Activated CD8-positive, alpha-beta memory T cell treated with anti-CD3 and anti-CD28 coated beads for 4 hours (primary cell): ENCODE data around the gene OSBPL2.

Experiments used
- DNase-seq, 2 donors: peaks; one replicate each; pipeline ENCODE4 v3.0.0-alpha.2; 2020; ENCODE audit warnings: low read depth in 2 of 2

OSBPL2 gene

DNA sequence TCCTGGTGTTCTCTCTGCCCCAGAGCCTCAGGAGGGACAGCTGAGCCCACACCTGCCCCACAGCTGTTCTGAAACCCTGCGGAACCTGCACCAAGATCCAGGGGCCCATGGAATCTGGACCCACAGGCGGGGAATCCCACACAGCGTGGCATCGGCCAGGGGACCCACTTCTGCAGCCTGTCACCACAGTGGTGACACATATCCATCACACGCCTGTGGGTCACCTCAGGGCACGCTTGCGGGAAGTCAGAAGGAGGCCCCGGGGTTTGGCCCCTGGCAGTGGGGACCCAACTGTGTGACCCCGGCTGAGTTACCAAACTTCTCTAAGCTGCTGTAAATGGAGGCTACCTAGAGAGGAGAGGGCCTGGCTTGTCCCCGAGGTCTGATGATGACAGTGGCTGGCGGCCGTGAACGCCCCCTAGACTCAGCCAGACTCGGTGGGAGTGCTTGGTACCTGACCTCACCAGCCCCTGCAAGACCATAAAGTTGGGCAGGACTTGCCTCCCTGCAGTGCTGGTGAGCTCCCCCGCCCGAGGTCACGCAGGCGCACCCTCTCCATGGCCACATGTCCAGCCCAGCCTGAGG lies 16.0 kb upstream of the OSBPL2 start:
- no peak for DNase-seq

- no peak for DNase-seq
Observed at GRCh38 chr20:62222972-62223371, 15.3 kb upstream of the OSBPL2 start.

DNA sequence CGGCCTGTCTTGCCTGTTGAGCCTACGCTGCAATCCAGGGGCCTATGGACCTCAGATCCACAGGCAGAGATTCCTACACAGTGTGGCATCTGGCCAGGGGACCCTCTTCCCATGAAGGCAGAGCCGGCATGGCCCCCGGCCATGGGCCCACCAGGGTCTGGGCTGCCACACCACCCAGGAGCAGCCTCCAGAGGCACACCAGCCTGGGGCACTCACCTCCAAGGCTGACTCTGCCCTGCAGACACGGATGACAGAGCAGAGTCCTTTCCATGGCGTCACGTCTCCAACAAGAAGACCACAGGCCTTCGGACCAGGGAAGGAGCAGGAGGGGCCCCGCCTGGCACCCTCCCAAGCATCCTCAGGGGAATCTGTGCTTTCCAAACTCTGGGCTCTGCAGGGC lies 14.8 kb upstream of the OSBPL2 start:
- no peak for DNase-seq

DNA sequence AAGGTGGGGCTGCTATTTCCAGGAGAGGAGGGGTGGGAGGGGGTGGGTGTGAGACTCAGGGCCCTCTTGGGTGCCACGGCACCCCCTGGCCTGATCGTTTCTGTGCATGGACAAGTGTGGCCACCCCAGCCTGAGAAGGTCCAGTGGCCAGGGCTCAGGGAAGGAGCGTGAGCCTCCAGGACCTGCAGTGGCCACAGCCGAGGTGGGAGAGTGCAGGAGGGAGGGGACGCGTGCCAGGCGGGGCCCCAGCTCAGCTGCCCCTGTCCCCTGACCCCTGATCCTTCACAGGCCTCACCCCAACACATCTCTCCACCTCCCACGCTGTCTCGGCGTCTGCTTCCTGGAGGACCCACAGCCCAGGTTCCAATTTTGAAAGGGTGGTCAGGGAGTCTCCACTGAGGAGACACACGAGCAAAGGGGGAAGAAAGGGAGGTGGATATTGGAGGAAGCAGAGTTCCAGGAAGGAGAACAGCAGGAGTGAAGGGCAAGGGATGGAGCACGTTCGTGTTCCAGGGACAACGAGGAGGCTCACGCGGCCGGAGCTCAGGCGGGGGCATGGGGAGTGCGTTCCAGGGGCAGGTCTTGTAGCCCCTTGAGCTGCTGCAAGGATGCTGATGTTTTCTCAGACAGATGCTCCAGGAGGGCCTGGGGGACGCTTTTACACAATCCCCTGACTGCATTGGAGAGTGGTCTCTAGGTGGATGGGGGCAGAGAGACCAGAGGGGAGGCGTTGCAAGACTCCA lies 14.0 kb upstream of the OSBPL2 start:
- no peak for DNase-seq

DNA sequence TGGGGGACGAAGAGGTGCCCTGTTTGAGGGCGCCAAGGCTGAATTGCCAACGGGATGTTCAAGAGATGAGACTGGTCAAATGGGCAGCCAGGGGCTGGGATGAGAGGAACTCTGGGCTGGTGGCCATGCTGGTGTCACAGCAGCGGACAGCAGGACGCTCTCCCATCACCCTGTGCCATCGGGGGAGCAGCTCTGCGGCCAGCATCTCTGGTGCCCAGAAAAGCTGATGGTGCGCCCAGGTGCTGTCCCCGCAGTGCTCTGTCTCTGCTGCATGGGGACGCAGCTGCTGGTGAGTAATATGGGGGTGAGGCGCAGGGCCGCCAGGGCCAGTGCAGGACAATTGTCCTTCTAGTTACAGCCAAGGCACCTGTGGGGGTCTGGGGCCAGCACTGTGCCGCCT lies 13.3 kb upstream of the OSBPL2 start:
- no peak for DNase-seq

GRCh38 chr20:62225820-62226635 lies 12.3 kb upstream of the OSBPL2 start:
- DNase-seq, result no peak

GRCh38 chr20:62226707-62227590 lies 11.4 kb upstream of the OSBPL2 start:
- no peak for DNase-seq

DNA sequence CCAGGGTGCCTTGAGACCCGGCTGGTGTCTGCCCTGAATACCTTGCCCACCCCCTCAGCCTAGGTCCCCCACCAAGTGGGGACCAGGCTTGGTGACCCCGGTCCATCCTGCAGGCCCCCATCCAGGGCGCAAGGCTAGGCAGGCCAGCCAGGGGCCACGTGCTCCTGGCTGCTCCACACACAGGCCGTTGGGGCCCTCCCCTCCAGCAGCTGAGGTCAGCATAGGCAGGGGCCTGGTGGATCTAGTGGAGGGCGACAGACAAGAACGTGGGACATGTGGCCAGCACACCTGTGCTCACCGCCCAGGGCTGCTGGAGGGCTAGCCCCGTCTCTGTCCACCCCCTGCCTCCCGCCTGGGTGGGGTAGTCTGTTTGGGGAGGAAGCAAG lies 10.7 kb upstream of the OSBPL2 start:
- DNase-seq, result no peak

- no peak for DNase-seq
Observed at GRCh38 chr20:62227977-62228958, 10.1 kb upstream of the OSBPL2 start.

GRCh38 chr20:62228982-62229545 lies 9.3 kb upstream of the OSBPL2 start:
- no peak for DNase-seq

DNA sequence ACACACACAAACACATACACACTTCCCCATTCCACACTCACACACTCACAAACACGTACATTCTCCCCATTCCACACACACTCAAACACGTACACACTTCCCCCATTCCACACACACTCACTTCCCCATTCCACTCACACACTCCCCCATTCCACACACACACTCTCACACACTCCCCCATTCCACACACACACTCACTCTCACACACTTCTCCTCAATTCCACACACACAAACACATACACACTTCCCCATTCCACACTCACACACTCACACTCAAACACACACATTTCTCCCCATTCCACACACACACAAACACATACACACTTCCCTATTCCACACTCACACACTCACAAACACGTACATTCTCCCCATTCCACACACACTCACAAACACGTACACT lies 8.7 kb upstream of the OSBPL2 start:
- no peak for DNase-seq

- DNase-seq, result no peak
Observed at GRCh38 chr20:62230276-62230675, 8.0 kb upstream of the OSBPL2 start.

DNA sequence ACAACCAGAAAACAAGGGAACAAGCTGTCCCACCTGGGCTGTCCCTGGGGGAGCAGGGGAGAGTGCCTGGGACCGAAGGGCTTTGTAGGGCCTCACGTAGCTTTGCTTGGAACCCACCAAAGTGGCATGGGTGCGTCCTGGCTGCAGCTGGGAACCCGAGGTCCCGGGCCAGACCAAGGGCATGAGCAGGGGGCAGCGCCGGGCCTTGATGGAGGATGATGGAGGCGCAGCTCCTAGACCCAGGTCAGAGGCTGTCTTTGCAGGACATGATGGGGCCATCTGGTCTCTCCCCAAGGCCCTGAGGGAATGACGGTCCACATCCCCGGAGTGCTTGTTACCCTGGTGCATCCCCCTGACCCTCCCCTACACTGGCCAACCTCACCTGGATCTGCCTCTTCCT lies 7.6 kb upstream of the OSBPL2 start:
- no peak for DNase-seq

- no peak for DNase-seq
Observed at GRCh38 chr20:62231292-62231691, 7.0 kb upstream of the OSBPL2 start.

- DNase-seq, result no peak
Observed at GRCh38 chr20:62232194-62232593, 6.1 kb upstream of the OSBPL2 start.

- DNase-seq, result no peak
Observed at GRCh38 chr20:62232770-62233645, 5.3 kb upstream of the OSBPL2 start.

DNA sequence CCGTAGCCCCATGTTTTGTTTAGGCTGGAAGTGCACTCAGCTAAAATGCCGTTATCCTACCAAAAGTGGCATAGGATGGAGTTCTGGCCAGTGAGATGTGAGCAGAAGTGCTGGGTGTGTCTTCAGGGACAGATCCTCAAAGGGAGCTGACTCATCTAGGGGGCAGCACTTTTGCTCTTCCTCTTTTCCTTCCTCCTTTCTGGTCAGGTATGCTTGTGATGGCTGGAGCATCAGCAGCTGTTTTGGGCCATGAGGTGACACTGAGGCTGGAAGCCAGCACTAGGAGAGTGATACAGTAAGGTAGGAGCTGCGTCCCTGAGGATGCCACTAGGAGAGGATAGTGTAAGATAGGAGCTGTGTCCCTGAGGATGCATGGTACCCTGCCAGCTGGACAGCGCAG lies 4.6 kb upstream of the OSBPL2 start:
- no peak for DNase-seq

DNA sequence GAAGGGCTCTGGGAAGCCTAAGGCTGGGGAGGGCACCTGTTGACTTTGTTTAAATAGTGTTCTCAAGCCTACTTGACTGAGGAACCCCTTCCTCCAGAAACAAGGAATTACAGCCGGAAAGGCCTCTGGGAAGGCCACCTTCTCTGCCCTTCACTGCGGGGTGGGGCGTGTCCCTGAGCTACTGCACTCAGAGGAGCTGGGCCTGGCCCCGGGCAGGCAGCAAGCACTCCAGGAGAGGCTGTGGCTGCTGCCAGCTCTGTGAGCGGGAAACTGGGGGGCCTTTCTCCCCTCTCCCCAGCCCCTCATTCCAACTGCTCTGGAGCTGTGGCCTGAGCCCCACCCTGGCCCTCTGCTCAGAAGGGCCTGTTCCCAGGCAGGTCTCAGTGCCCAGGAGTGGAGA lies 4.0 kb upstream of the OSBPL2 start:
- no peak for DNase-seq

GRCh38 chr20:62235001-62235776 lies 3.1 kb upstream of the OSBPL2 start:
- no peak for DNase-seq
